RPMI8226 (cell line): ENCODE measurements around the gene C11orf52.
"Not testable (repeated sequence)": the region's sequence is repeated elsewhere in the genome, so short reads cannot be mapped to it uniquely, and the experiment has no call there.

Experiments
- DNase-seq: peaks from one replicate; pipeline ENCODE4 v3.0.0-alpha.2; 2015

C11orf52 gene

GRCh38 chr11:111918390-111919256, at the start of gene C11orf52:
Gene C11orf52 (plus strand): TSS chr11:111918913. CDS start chr11:111918973, 60 bp downstream.
- no peak for DNase-seq

GRCh38 chr11:111870113-111870512, 48.6 kb upstream of the C11orf52 start:
- no peak for DNase-seq

- DNase-seq: no peak
Observed at GRCh38 chr11:111870522-111870885, 48.2 kb upstream of the C11orf52 start.

GRCh38 chr11:111870886-111871692, 47.6 kb upstream of the C11orf52 start, which contains the start of gene ALG9:
Gene ALG9 (minus strand): TSS chr11:111871581. CDS start chr11:111871482, 99 bp downstream.
- peak; percentile 89 for DNase-seq

GRCh38 chr11:111871693-111872161, 47.0 kb upstream of the C11orf52 start:
- DNase-seq: peak; percentile 7

GRCh38 chr11:111878385-111878848, 40.3 kb upstream of the C11orf52 start:
- no peak for DNase-seq

- DNase-seq: peak; percentile 99
Observed at GRCh38 chr11:111878849-111879636, 39.7 kb upstream of the C11orf52 start, which contains the start of the genes CFAP68 and FDXACB1. Gene CFAP68 (plus strand): TSS chr11:111879541. CDS start chr11:111879561, 20 bp downstream. Gene FDXACB1 (minus strand): TSS chr11:111879165. CDS start chr11:111879132, 33 bp downstream.

- no peak for DNase-seq
Observed at GRCh38 chr11:111879637-111879960, 39.1 kb upstream of the C11orf52 start.

GRCh38 chr11:111882202-111882601, 36.5 kb upstream of the C11orf52 start:
- DNase-seq: no peak

- not testable (repeated sequence) for DNase-seq
Observed at GRCh38 chr11:111885053-111885452, 33.7 kb upstream of the C11orf52 start.

- no peak for DNase-seq
Observed at GRCh38 chr11:111886032-111886431, 32.7 kb upstream of the C11orf52 start.

GRCh38 chr11:111886844-111887243, 31.9 kb upstream of the C11orf52 start:
- DNase-seq: no peak

GRCh38 chr11:111905411-111905810, 13.3 kb upstream of the C11orf52 start:
- no peak for DNase-seq

- DNase-seq: no peak
Observed at GRCh38 chr11:111906680-111907079, 12.0 kb upstream of the C11orf52 start.

- no peak for DNase-seq
Observed at GRCh38 chr11:111908639-111909305, 9.9 kb upstream of the C11orf52 start.

GRCh38 chr11:111909378-111909777, 9.3 kb upstream of the C11orf52 start:
- no peak for DNase-seq

- DNase-seq: no peak
Observed at GRCh38 chr11:111910676-111911562, 7.8 kb upstream of the C11orf52 start.

- no peak for DNase-seq
Observed at GRCh38 chr11:111911563-111912401, 6.9 kb upstream of the C11orf52 start, which contains the start of gene CRYAB. Gene CRYAB (minus strand): TSS chr11:111911770. CDS start chr11:111911724, 46 bp downstream.

- no peak for DNase-seq
Observed at GRCh38 chr11:111912535-111912934, 6.2 kb upstream of the C11orf52 start, which contains the start of gene HSPB2. Gene HSPB2 (plus strand): TSS chr11:111912734. CDS start chr11:111912830, 96 bp downstream.
